ENCODE results near the gene CCDC54.

DNA sequence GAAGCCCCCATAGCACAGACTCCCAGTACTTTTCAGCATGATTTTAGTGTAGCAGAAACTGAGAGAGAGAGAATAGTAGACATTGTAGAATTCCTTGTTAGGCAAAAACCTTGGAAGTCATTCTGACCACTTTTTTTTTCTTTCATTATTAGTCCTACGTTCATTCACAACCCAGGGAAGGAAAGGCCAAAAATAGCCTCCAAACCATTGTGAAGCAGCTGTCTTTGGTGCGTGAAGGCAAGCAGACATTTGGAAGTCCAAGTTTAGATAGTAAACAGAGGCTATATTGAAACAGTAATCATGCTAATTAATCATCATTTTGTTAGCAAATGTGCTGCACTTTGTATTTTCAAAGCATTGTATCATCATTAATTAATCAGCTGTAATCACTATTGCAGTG lies 34.5 kb downstream of the CCDC54 start:
- TF ChIP-seq, protein P1, sequence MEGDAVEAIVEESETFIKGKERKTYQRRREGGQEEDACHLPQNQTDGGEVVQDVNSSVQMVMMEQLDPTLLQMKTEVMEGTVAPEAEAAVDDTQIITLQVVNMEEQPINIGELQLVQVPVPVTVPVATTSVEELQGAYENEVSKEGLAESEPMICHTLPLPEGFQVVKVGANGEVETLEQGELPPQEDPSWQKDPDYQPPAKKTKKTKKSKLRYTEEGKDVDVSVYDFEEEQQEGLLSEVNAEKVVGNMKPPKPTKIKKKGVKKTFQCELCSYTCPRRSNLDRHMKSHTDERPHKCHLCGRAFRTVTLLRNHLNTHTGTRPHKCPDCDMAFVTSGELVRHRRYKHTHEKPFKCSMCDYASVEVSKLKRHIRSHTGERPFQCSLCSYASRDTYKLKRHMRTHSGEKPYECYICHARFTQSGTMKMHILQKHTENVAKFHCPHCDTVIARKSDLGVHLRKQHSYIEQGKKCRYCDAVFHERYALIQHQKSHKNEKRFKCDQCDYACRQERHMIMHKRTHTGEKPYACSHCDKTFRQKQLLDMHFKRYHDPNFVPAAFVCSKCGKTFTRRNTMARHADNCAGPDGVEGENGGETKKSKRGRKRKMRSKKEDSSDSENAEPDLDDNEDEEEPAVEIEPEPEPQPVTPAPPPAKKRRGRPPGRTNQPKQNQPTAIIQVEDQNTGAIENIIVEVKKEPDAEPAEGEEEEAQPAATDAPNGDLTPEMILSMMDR (IDR thresholded peaks at IDR 0.05), result no peak
- TF ChIP-seq POLR2A (IDR thresholded peaks at IDR 0.05) (no peak), POLR2AphosphoS5 (IDR thresholded peaks at IDR 0.05) (no peak)

Data from sigmoid colon (tissue), 4 donors.